K562 (cell line): Measurements from ENCODE around the gene PREX1. TPM values are rescaled to one million over a fixed set of nuclear protein-coding genes. Genes with fewer than 3 reads are reported as not detected.

Experiments used
- ATAC-seq: fragments of 200-7000 bp; cut with Tn5 transposase; 3 replicates; pipeline ENCODE4 v1.9.1; 2020; ENCODE audit warnings: moderate library complexity
- BruUV-seq: library from RNA; stranded (reverse); fragments of 400-500 nt; replicated peaks from 2 replicates; lab custom pipeline; 2021; lab: Mats Ljungman, UMichigan
- CTCF ChIA-PET: fragments of 300-600 bp; formaldehyde crosslinking; extraction: SDS; loops from one replicate; lab custom pipeline; 2021; ENCODE audit warnings: low intra/inter-chr PET ratio; lab: Yijun Ruan, JAX
- POLR2A ChIA-PET: fragments of 300-600, 350-650 bp; sonication (Branson Sonifier 250); formaldehyde crosslinking; extraction: SDS; loops from one replicate; lab custom pipeline; 2021; ENCODE audit warnings: antibody characterized with exemption, inconsistent platforms; lab: Yijun Ruan, JAX
- DNase-seq, 4 experiments: peaks; one replicate each; pipeline versions ENCODE4 v3.0.0 to v3.0.0-alpha.2; 2011 to 2018; ENCODE audit warnings: low spot score in 3 of 4, mixed read lengths in 3 of 4; ENCODE audit errors: extremely low read depth in 1 of 4
- FAIRE-seq: peaks from 2 replicates; lab custom pipeline; 2011; peaks lifted over from hg19 to GRCh38; lab: Jason Lieb, UNC
- H2AFZ ChIP-seq: 2 replicates; pipeline ENCODE4 v1.6.0; 2011; ENCODE audit warnings: low read depth, low read length, control low read depth, inconsistent platforms
- H3K27ac ChIP-seq: fragments of 200-600 bp; 3 replicates; pipeline ENCODE4 v1.8.0; 2011; ENCODE audit warnings: low read depth, mild to moderate bottlenecking, control low read depth, inconsistent platforms, low read length, moderate library complexity, mixed read lengths; ENCODE audit errors: extremely low read depth
- H3K27me3 ChIP-seq, 2 experiments: fragments of 300-600 bp in 1 of 2; 2 replicates in 1 of 2; 3 replicates in 1 of 2; pipeline versions ENCODE4 v1.6.0 to v1.8.0; 2011; ENCODE audit warnings: inconsistent platforms in 2 of 2, low read length in 2 of 2, mild to moderate bottlenecking in 1 of 2, mixed read lengths in 1 of 2, moderate library complexity in 1 of 2; ENCODE audit not compliant: control insufficient read depth in 2 of 2, insufficient read depth in 2 of 2
- H3K36me3 ChIP-seq: fragments of 300-600 bp; 3 replicates; pipeline ENCODE4 v1.8.0; 2011; ENCODE audit warnings: mild to moderate bottlenecking, low read length, inconsistent platforms; ENCODE audit not compliant: control insufficient read depth, insufficient read depth
- H3K4me1 ChIP-seq, 2 experiments: fragments of 200-600 bp in 1 of 2; replicated peaks in 1 of 2; 2 replicates in 1 of 2; 3 replicates in 1 of 2; pipeline versions ENCODE4 v1.5.1 to v1.8.0; 2011; ENCODE audit warnings: inconsistent platforms in 2 of 2, low read length in 2 of 2, mild to moderate bottlenecking in 1 of 2, mixed read lengths in 1 of 2, moderate library complexity in 1 of 2; ENCODE audit not compliant: control insufficient read depth in 2 of 2, insufficient read depth in 2 of 2
- H3K4me2 ChIP-seq: 2 replicates; pipeline ENCODE4 v1.6.1; 2011; ENCODE audit warnings: low read length, control low read depth, inconsistent platforms, mixed read lengths; ENCODE audit not compliant: insufficient read depth
- H3K4me3 ChIP-seq: fragments of 200-600 bp; sonication (generic), shearing (Covaris generic); 2 replicates; pipeline ENCODE4 v1.5.1; 2016; ENCODE audit warnings: control low read depth, inconsistent platforms
- H3K79me2 ChIP-seq: fragments of 200-600 bp; 3 replicates; pipeline ENCODE4 v1.8.0; 2011; ENCODE audit warnings: low read length, inconsistent platforms; ENCODE audit not compliant: control insufficient read depth, insufficient read depth
- H3K9ac ChIP-seq, 2 experiments: 2 replicates each; pipeline versions ENCODE4 v1.6.0 to v1.6.1; 2011; ENCODE audit warnings: low read depth in 2 of 2, low read length in 2 of 2, control low read depth in 1 of 2, inconsistent platforms in 1 of 2, mild to moderate bottlenecking in 1 of 2, mixed read lengths in 1 of 2; ENCODE audit not compliant: insufficient read depth in 1 of 2
- H3K9me1 ChIP-seq: one replicate; pipeline ENCODE4 v1.6.0; 2011; ENCODE audit warnings: inconsistent platforms, mild to moderate bottlenecking, low read length, moderate library complexity; ENCODE audit not compliant: control insufficient read depth, insufficient read depth
- H3K9me3 ChIP-seq: replicated peaks from 2 replicates; pipeline ENCODE4 v1.5.1; 2011; ENCODE audit warnings: low read depth, low read length, inconsistent platforms; ENCODE audit not compliant: control insufficient read depth, insufficient read depth
- H4K20me1 ChIP-seq: replicated peaks from 2 replicates; pipeline ENCODE4 v1.6.1; 2011; ENCODE audit warnings: low read length, inconsistent platforms, mixed read lengths; ENCODE audit not compliant: control insufficient read depth, insufficient read depth
- ETV1 ChIP-seq: fragments of 450-650 bp; conservative IDR thresholded peaks from 2 replicates; pipeline ENCODE4 v1.6.1; 2016; ENCODE audit warnings: missing genetic modification characterization, control low read depth, low read depth, missing compliant biosample characterization
- EWSR1 ChIP-seq: fragments of 450-650 bp; IDR thresholded peaks from 2 replicates; pipeline ENCODE4 v1.6.1; 2018; ENCODE audit warnings: borderline replicate concordance, mild to moderate bottlenecking, low read depth, moderate library complexity; ENCODE audit not compliant: partially characterized antibody
- KDM1A ChIP-seq, 2 experiments: fragments of 450-650 bp; IDR thresholded peaks; 2 replicates each; pipeline ENCODE4 v1.6.1; 2016; ENCODE audit warnings: mild to moderate bottlenecking in 2 of 2
- MIER1 ChIP-seq: fragments of 450-650 bp; IDR thresholded peaks from 2 replicates; pipeline ENCODE4 v1.6.1; 2016; ENCODE audit warnings: antibody characterized with exemption, mild to moderate bottlenecking, low read depth
- PHB2 ChIP-seq: fragments of 450-650 bp; IDR thresholded peaks from 2 replicates; pipeline ENCODE4 v1.6.1; 2017; ENCODE audit warnings: low read depth
- TOE1 ChIP-seq, 2 experiments: fragments of 450-650 bp in 1 of 2; sonication (generic) in 1 of 2; formaldehyde crosslinking in 1 of 2; IDR thresholded peaks; 2 replicates each; pipeline versions ENCODE4 v1.7.1 to v1.8.0; 2016 to 2022; ENCODE audit warnings: borderline replicate concordance in 2 of 2, mild to moderate bottlenecking in 2 of 2, antibody characterized with exemption in 1 of 2, inconsistent platforms in 1 of 2, low read depth in 1 of 2, missing genetic modification reagents in 1 of 2, moderate library complexity in 1 of 2
- ZFX ChIP-seq: sonication (generic); formaldehyde crosslinking; IDR thresholded peaks from 2 replicates; pipeline ENCODE4 v1.8.0; 2022; ENCODE audit warnings: mild to moderate bottlenecking, missing genetic modification reagents, moderate library complexity
- ZNF174 ChIP-seq: fragments of 250-450 bp; sonication (Bioruptor Pico); IDR thresholded peaks from 2 replicates; pipeline ENCODE4 v1.4.0; 2020; ENCODE audit warnings: mild to moderate bottlenecking
- WGBS: fragments of 100-300 bp; shearing (Covaris generic); methylation state at CpG from one replicate; pipeline ENCODE4 v1.1.6; 2016; ENCODE audit warnings: low coverage, mixed read lengths; ENCODE audit not compliant: insufficient coverage; ENCODE audit errors: missing lambda C conversion rate; 5-methylcytosine and 5-hydroxymethylcytosine counted together
- in situ Hi-C: fragments of 300-500 bp; cut with MboI; formaldehyde crosslinking; loops from 4 replicates; pipeline ENCODE4 v1.15.0; 2018; ENCODE audit warnings: inconsistent platforms, mixed read lengths
- intact Hi-C: fragments of 100-400 bp; cut with micrococcal nuclease; formaldehyde crosslinking; loops from 2 replicates; pipeline ENCODE4 v1.14.2; 2022
- polyA plus RNA-seq, 8 experiments: library from polyadenylated mRNA; depleted of rRNA in 4 of 8; stranded (reverse) in 5 of 8; unstranded in 3 of 8; fragments of >200 nt; fragmentation: Nextera tagmentation in 2 of 8; fragmentation: Illumina TruSeq in 1 of 8; extraction: Ambion mirVana in 2 of 8; extraction: Trizol in 1 of 8; gene quantifications; 2 replicates each; pipeline versions ENCODE4 v1.2.1 to v1.2.3, GENCODE V29; 2011 to 2014; ENCODE audit warnings: inconsistent platforms in 1 of 8, missing spikeins in 1 of 8
- total RNA-seq, 7 experiments: library from RNA; depleted of rRNA in 6 of 7; stranded (reverse); fragments of >200 nt in 6 of 7; fragmentation: Illumina TruSeq in 2 of 7; extraction: Trizol in 2 of 7; gene quantifications; 2 replicates each; pipeline versions ENCODE4 v1.2.1 to v1.2.3, GENCODE V29; 2011 to 2021; ENCODE audit warnings: low replicate concordance in 1 of 7
- TF ChIP-seq, protein P1 (sequence below), 2 experiments: IDR thresholded peaks; 2 replicates each; pipeline ENCODE4 v1.6.1; 2011; ENCODE audit warnings: borderline replicate concordance in 1 of 2, control low read depth in 1 of 2, low read depth in 1 of 2, low read length in 1 of 2, mild to moderate bottlenecking in 1 of 2, mixed read lengths in 1 of 2, moderate library complexity in 1 of 2; ENCODE audit not compliant: insufficient read depth in 1 of 2, insufficient read length in 1 of 2, poor library complexity in 1 of 2, severe bottlenecking in 1 of 2; ENCODE audit errors: extremely low read depth in 1 of 2

The PREX1 gene
- total and polyA plus RNA-seq, 9 of the 15 experiments (the other 6 are each of a cell fraction or from before 2014, with no cell fraction given): 0.37 to 10.4 (median 4.8) TPM

- Histone ChIP-seq H3K9me1 (no peaks in the 10 kb centered on the region), H3K4me2 (peak overlapping the region; percentile 72), H3K27ac (peak overlapping the region; percentile 69), H3K27me3 (no peaks in the 10 kb centered on the region), H3K79me2 (no peaks in the 10 kb centered on the region), H3K9me3 (no peaks in the 10 kb centered on the region), H2AFZ (peak overlapping the region; percentile 87; the same call in 1 of the 2 replicates), H3K4me3 (peak overlapping the region; percentile 57), H3K36me3 (no peaks in the 10 kb centered on the region), H3K4me1 (peaks cover 31 to 32% of the 10 kb centered on the region in 2 experiments), H3K9ac (peak overlapping the region; percentile 73 to 92; a peak in 3 of 4 replicates), H4K20me1 (0 out of 2 replicates have a peak, but pooled peaks cover 4% of the 10 kb centered on the region)
- FAIRE-seq (peak; percentile 69), ATAC-seq (peak; percentile 18), DNase-seq (peak in 3 of 4 experiments; percentile 24 to 37 (median 26))
- intact Hi-C loops (no loop called here), in situ Hi-C loops (no loop called here)
- CTCF ChIA-PET: no interaction called here
- POLR2A ChIA-PET: interaction anchor here (1.3 to 1.5 kb wide), 2 partner anchors 13 to 25 kb away, joined by 3 read pairs; no protein-coding TSS in a partner anchor
- TF ChIP-seq, protein P1, sequence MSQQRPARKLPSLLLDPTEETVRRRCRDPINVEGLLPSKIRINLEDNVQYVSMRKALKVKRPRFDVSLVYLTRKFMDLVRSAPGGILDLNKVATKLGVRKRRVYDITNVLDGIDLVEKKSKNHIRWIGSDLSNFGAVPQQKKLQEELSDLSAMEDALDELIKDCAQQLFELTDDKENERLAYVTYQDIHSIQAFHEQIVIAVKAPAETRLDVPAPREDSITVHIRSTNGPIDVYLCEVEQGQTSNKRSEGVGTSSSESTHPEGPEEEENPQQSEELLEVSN (IDR thresholded peaks at IDR 0.05; ENCODE audit: borderline replicate concordance in 1 of 2, extremely low read depth in 1 of 2, insufficient read depth in 1 of 2, insufficient read length in 1 of 2, low read depth in 1 of 2, low read length in 1 of 2, poor library complexity in 1 of 2, severe bottlenecking in 1 of 2): no peak
- TF ChIP-seq ZFX (CRISPR knock-in tag) (peak; percentile 16; the same call in 1 of the 2 replicates), ZNF174 (no peak), EWSR1 (peak; percentile 34), KDM1A (IDR thresholded peaks at IDR 0.05) (0 out of 4 replicates have a peak, but pooled peaks of 1 of the 2 experiments have one; percentile 21), TOE1 (IDR thresholded peaks at IDR 0.05; ENCODE audit: borderline replicate concordance) (0 out of 2 replicates have a peak, but pooled peaks have one; percentile 19), TOE1 (CRISPR knock-in tag; IDR thresholded peaks at IDR 0.05; ENCODE audit: borderline replicate concordance, low read depth) (no peak), PHB2 (0 out of 2 replicates have a peak, but pooled peaks have one; percentile 31), ETV1 (tag) (peak; percentile 57), MIER1 (0 out of 2 replicates have a peak, but pooled peaks have one; percentile 25)
- 36% methylated on average over 11 of the region's 11 CpGs for WGBS
- BruUV-seq: TSS peak; percentile 82
Measured at GRCh38 chr20:48828734-48829460, 1.1 kb upstream of the PREX1 start.
